Neuron (in vitro differentiated cells): ENCODE results near the gene CD27.
"Not testable (repeated sequence)": the region's sequence is repeated elsewhere in the genome, so short reads cannot be mapped to it uniquely, and the experiment has no call there.

ENCODE experiments used
- H2AFZ ChIP-seq: one replicate; pipeline ENCODE4 v1.6.1; 2013; ENCODE audit warnings: low read depth, mild to moderate bottlenecking, inconsistent platforms, low read length, moderate library complexity
- H3K27me3 ChIP-seq: one replicate; pipeline ENCODE4 v1.6.1; 2013; ENCODE audit warnings: low read length; ENCODE audit not compliant: insufficient read depth
- H3K36me3 ChIP-seq: one replicate; pipeline ENCODE4 v1.6.1; 2013; ENCODE audit warnings: low read length; ENCODE audit not compliant: insufficient read depth
- H3K4me1 ChIP-seq: one replicate; pipeline ENCODE4 v1.6.1; 2013; ENCODE audit warnings: low read length; ENCODE audit not compliant: insufficient read depth
- H3K4me3 ChIP-seq: 2 replicates; pipeline ENCODE4 v1.5.1; 2013; ENCODE audit warnings: mild to moderate bottlenecking, low read length, moderate library complexity
- H3K9me3 ChIP-seq: one replicate; pipeline ENCODE4 v1.6.1; 2013; ENCODE audit warnings: low read length

The CD27 gene

GRCh38 chr12:6425590-6426531 lies 18.9 kb upstream of the CD27 start:
- Histone ChIP-seq H3K27me3 (no peaks in the 10 kb centered on the region), H2AFZ (no peak overlapping the region), H3K36me3 (no peaks in the 10 kb centered on the region), H3K9me3 (no peaks in the 10 kb centered on the region), H3K4me3 (no peak overlapping the region), H3K4me1 (peaks cover 4% of the 10 kb centered on the region)

DNA sequence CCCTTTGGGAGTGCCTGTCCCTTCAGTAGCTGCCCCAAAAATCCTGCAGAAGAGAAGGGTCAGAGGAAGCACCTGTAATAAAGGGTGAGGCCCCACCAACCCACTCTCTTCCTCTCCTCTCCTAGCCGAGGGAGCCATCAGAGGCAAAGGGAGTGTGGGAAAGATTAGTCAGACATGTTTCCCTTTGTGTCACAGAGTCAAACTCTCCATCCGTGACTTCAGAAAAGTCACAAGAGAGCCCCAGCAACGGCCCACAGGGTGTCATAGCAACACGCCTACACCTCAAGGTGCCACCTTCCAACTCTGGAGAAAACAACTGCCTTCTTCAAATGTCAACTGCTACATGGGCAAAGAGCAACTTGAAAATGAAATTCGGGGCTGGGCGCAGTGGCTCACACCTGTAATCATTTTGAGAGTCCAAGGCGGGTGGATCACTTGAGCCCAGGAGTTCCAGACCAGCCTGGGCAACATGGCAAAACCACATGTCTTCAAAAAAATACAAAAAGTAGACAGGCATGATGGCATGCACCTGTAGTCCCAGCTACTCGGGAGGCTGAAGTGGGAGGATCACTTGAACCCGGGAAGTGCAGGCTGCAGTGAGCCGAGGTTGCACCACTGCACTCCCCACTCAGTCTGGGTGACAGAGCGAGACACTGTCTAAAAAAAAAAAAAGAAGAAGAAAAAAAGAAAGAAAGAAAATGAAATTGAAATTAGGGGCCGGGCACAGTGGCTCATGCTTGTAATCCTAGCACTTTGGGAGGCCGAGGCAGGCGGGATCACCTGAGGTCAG lies 17.7 kb upstream of the CD27 start:
- H3K4me1 ChIP-seq, result peaks cover 6% of the 10 kb centered on the region
- H3K9me3 ChIP-seq, result no peaks in the 10 kb centered on the region
- no peaks in the 10 kb centered on the region for H3K27me3 ChIP-seq
- H2AFZ ChIP-seq, result no peak overlapping the region
- no peak overlapping the region for H3K4me3 ChIP-seq
- H3K36me3 ChIP-seq, result no peaks in the 10 kb centered on the region

GRCh38 chr12:6427796-6428195 lies 17.0 kb upstream of the CD27 start:
- H3K4me3 ChIP-seq, H3K27me3 ChIP-seq, H2AFZ ChIP-seq, H3K4me1 ChIP-seq, H3K9me3 ChIP-seq, H3K36me3 ChIP-seq: not testable (repeated sequence)

- Histone ChIP-seq H3K4me3 (no peak overlapping the region), H3K27me3 (no peaks in the 10 kb centered on the region), H3K4me1 (peaks cover 6% of the 10 kb centered on the region), H3K36me3 (no peaks in the 10 kb centered on the region), H3K9me3 (no peaks in the 10 kb centered on the region), H2AFZ (no peak overlapping the region)
Measured at GRCh38 chr12:6428326-6428725, 16.4 kb upstream of the CD27 start.

GRCh38 chr12:6430124-6430989 lies 14.4 kb upstream of the CD27 start:
- H3K27me3 ChIP-seq, result no peaks in the 10 kb centered on the region
- no peak overlapping the region for H3K4me3 ChIP-seq
- no peak overlapping the region for H2AFZ ChIP-seq
- no peaks in the 10 kb centered on the region for H3K36me3 ChIP-seq
- H3K4me1 ChIP-seq, result peaks cover 6% of the 10 kb centered on the region
- H3K9me3 ChIP-seq, result no peaks in the 10 kb centered on the region

DNA sequence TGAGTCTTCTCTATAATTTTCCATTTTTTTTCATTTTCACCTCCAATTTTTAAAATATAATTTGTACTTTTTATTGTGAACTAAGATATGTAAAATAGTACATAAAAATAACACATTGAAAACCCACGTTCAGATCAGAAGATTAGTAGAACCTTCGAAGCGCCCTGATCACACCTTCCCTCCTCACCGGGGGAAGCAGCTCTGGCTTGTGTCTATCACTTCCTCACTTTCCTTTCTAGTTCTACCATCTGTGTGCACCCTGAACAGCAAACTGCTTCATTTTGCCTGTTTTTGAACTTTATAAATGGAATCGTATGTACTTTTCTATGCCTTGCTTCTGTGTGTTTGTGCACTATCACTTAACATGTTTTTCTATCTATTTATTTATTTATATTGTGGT lies 11.8 kb upstream of the CD27 start:
- Histone ChIP-seq H3K4me1 (peaks cover 6% of the 10 kb centered on the region), H3K4me3 (no peak overlapping the region), H3K36me3 (no peaks in the 10 kb centered on the region), H3K9me3 (no peaks in the 10 kb centered on the region), H3K27me3 (no peaks in the 10 kb centered on the region), H2AFZ (no peak overlapping the region)

- no peak overlapping the region for H3K4me3 ChIP-seq
- H3K9me3 ChIP-seq, result no peaks in the 10 kb centered on the region
- no peak overlapping the region for H2AFZ ChIP-seq
- no peaks in the 10 kb centered on the region for H3K27me3 ChIP-seq
- peaks cover 6% of the 10 kb centered on the region for H3K4me1 ChIP-seq
- no peaks in the 10 kb centered on the region for H3K36me3 ChIP-seq
Measured at GRCh38 chr12:6434205-6435140, 10.3 kb upstream of the CD27 start.

- Histone ChIP-seq H3K36me3 (no peaks in the 10 kb centered on the region), H3K27me3 (no peaks in the 10 kb centered on the region), H3K4me3 (no peak overlapping the region), H3K9me3 (no peaks in the 10 kb centered on the region), H2AFZ (no peak overlapping the region), H3K4me1 (no peaks in the 10 kb centered on the region)
Measured at GRCh38 chr12:6435961-6436715, 8.6 kb upstream of the CD27 start.

- no peak overlapping the region for H3K4me3 ChIP-seq
- no peaks in the 10 kb centered on the region for H3K9me3 ChIP-seq
- no peaks in the 10 kb centered on the region for H3K36me3 ChIP-seq
- no peak overlapping the region for H2AFZ ChIP-seq
- no peaks in the 10 kb centered on the region for H3K4me1 ChIP-seq
- no peaks in the 10 kb centered on the region for H3K27me3 ChIP-seq
Measured at GRCh38 chr12:6437586-6437985, 7.2 kb upstream of the CD27 start.

- Histone ChIP-seq H3K4me3 (no peak overlapping the region), H2AFZ (no peak overlapping the region), H3K4me1 (no peaks in the 10 kb centered on the region), H3K9me3 (no peaks in the 10 kb centered on the region), H3K27me3 (no peaks in the 10 kb centered on the region), H3K36me3 (no peaks in the 10 kb centered on the region)
Measured at GRCh38 chr12:6438345-6438744, 6.4 kb upstream of the CD27 start.

GRCh38 chr12:6440391-6440790 lies 4.4 kb upstream of the CD27 start:
- Histone ChIP-seq H3K4me3 (no peak overlapping the region), H3K27me3 (no peaks in the 10 kb centered on the region), H3K9me3 (no peaks in the 10 kb centered on the region), H3K4me1 (no peaks in the 10 kb centered on the region), H2AFZ (no peak overlapping the region), H3K36me3 (no peaks in the 10 kb centered on the region)
